Ascending aorta (tissue), 2 donors: ENCODE results near the gene DPM2. TPM values are rescaled to one million over a fixed set of nuclear protein-coding genes. Genes with fewer than 3 reads are reported as not detected.

ENCODE experiments used
- DNase-seq, 2 donors: peaks; one replicate each; pipeline ENCODE4 v3.0.0-alpha.2; 2019; ENCODE audit warnings: low spot score in 2 of 2
- H3K27ac ChIP-seq, 2 donors: fragments of 200-600 bp; sonication (generic); one replicate each; pipeline ENCODE4 v1.5.1; 2016 to 2017; ENCODE audit warnings: mild to moderate bottlenecking in 1 of 2
- H3K27me3 ChIP-seq: fragments of 200-600 bp; sonication (generic); one replicate; pipeline ENCODE4 v1.5.1; 2017
- H3K36me3 ChIP-seq, 2 donors: fragments of 200-600 bp; sonication (generic); one replicate each; pipeline ENCODE4 v1.5.1; 2016
- H3K4me1 ChIP-seq, 2 donors: fragments of 200-600 bp; sonication (generic); one replicate each; pipeline ENCODE4 v1.5.1; 2016 to 2017; ENCODE audit warnings: mild to moderate bottlenecking in 1 of 2
- H3K4me3 ChIP-seq, 2 donors: fragments of 200-600 bp; sonication (generic); one replicate each; pipeline ENCODE4 v1.5.1; 2016 to 2017; ENCODE audit warnings: mild to moderate bottlenecking in 1 of 2
- H3K9me3 ChIP-seq, 2 donors: fragments of 200-600 bp; sonication (generic); one replicate each; pipeline ENCODE4 v1.5.1; 2016
- CTCF ChIP-seq, 3 experiments: fragments of 200-600 bp in 2 of 3; fragments of 450-650 bp in 1 of 3; sonication (generic) in 2 of 3; IDR thresholded peaks; one replicate each; pipeline ENCODE4 v1.5.1; 2016 to 2019; ENCODE audit warnings: antibody characterized with exemption in 3 of 3, mild to moderate bottlenecking in 1 of 3, moderate library complexity in 1 of 3
- intact Hi-C: fragments of 100-400 bp; cut with DNase I; formaldehyde crosslinking; loops from one replicate; pipeline ENCODE4 v1.15.1; 2023
- total RNA-seq: library from RNA; depleted of rRNA; stranded (reverse); fragments of >200 nt; gene quantifications from one replicate; pipeline ENCODE4 v1.1.0, GENCODE V29; 2016

DPM2 gene
- total RNA-seq, 1 donor from 2014 or later = 18.2 TPM

DNA sequence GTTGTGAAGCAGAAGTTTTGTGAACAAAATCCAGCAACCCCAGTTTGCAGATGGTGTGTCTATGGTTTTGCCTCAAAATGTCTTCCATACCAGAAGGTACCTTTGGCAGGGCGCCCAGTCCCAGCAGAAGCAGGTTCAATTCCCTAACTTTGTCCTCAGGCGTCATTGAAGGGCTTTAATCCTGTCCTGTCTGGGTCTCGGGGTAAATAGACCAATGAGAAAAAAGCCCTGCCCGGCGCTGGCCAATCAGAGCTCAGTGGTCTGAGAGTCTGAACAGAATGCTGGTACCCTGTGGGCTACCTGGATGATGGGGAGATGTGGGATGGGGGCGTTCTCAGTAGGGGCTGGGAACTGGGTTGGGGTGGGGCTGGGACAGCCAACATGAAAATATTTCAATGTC lies 14.6 kb downstream of the DPM2 start:
- H3K27ac ChIP-seq = no peak overlapping the region
- no peak for DNase-seq
- H3K9me3 ChIP-seq = no peaks in the 10 kb centered on the region
- H3K4me1 ChIP-seq = peaks cover 0 to 36% of the 10 kb centered on the region in 2 donors
- no peaks in the 10 kb centered on the region for H3K27me3 ChIP-seq
- intact Hi-C loops = loop anchor here (10.0 kb wide), 1 partner anchor 418 kb away; no protein-coding TSS in a partner anchor
- TF ChIP-seq CTCF (IDR thresholded peaks at IDR 0.05) = no peak
- no peak overlapping the region for H3K4me3 ChIP-seq
- no peaks in the 10 kb centered on the region for H3K36me3 ChIP-seq

DNA sequence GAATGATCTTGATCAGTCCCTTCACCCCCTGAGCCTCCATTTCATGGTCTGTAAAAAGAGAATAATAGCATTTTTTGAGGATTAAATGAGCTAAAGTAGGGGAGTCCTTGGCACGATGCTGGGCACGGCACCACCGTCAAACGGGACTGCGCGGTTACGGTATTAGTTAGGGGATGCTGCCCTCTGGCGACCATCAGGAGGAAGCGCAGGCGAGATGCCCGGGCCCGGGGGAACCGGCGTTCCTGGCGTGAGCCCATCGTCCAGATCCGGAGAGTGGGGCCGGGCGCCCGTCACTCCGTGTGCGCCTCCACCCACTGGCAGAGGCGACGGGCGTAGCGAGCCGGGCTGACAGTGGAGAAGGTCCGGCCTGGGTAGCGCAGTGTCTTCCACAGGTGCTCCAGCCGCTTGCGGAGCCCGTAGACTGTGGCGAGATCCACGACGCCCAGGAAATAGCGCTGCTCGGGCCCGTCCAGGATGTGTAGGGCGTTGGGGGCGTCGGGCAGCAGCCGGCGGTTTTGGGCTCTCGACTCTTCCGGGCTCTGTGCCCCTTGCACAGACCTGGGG lies 16.0 kb downstream of the DPM2 start:
- H3K27me3 ChIP-seq = no peaks in the 10 kb centered on the region
- no peaks in the 10 kb centered on the region for H3K36me3 ChIP-seq
- H3K4me3 ChIP-seq = peak overlapping the region in 1 of 2 donors; percentile 44
- DNase-seq = no peak
- H3K27ac ChIP-seq = no peak overlapping the region
- H3K4me1 ChIP-seq = peaks cover 7 to 34% of the 10 kb centered on the region in 2 donors
- intact Hi-C loops = loop anchor here (1.0 to 10.0 kb wide), 3 partner anchors 186 to 417 kb away; partner anchors contain the start of gene TOR2A
- peak; percentile 95 to 99 (median 97) for TF ChIP-seq CTCF (IDR thresholded peaks at IDR 0.05)
- no peaks in the 10 kb centered on the region for H3K9me3 ChIP-seq

GRCh38 chr9:127920794-127921193 lies 16.9 kb downstream of the DPM2 start:
- no peak for DNase-seq
- intact Hi-C loops = loop anchor here (1.0 to 10.0 kb wide), 3 partner anchors 185 to 416 kb away; partner anchors contain the start of gene TOR2A
- Histone ChIP-seq H3K36me3 (no peaks in the 10 kb centered on the region), H3K27me3 (no peaks in the 10 kb centered on the region), H3K4me1 (peaks cover 7 to 39% of the 10 kb centered on the region in 2 donors), H3K27ac (no peak overlapping the region), H3K4me3 (no peak overlapping the region), H3K9me3 (no peaks in the 10 kb centered on the region)
- TF ChIP-seq CTCF (IDR thresholded peaks at IDR 0.05) = no peak

GRCh38 chr9:127919253-127919815 lies 18.3 kb downstream of the DPM2 start:
- peak; percentile 92 to 98 for DNase-seq
- intact Hi-C loops = loop anchor here (1.0 to 5.0 kb wide), 3 partner anchors 43 to 202 kb away; partner anchors contain the start of genes AK1, PTRH1 and TTC16
- Histone ChIP-seq H3K4me3 (no peak overlapping the region), H3K4me1 (peaks cover 10 to 47% of the 10 kb centered on the region in 2 donors), H3K27ac (peak overlapping the region; percentile 69 to 74), H3K36me3 (no peaks in the 10 kb centered on the region), H3K27me3 (no peaks in the 10 kb centered on the region), H3K9me3 (no peaks in the 10 kb centered on the region)
- TF ChIP-seq CTCF (IDR thresholded peaks at IDR 0.05) = no peak

- Histone ChIP-seq H3K36me3 (peaks cover 4 to 5% of the 10 kb centered on the region in 2 donors), H3K4me3 (no peak overlapping the region), H3K27me3 (no peaks in the 10 kb centered on the region), H3K9me3 (no peaks in the 10 kb centered on the region), H3K27ac (peak overlapping the region; percentile 69 to 74), H3K4me1 (peaks cover 10 to 47% of the 10 kb centered on the region in 2 donors)
- no peak for TF ChIP-seq CTCF (IDR thresholded peaks at IDR 0.05)
- intact Hi-C loops = loop anchor here (1.0 to 5.0 kb wide), 3 partner anchors 42 to 201 kb away; partner anchors contain the start of genes AK1, PTRH1 and TTC16
- DNase-seq = no peak
Measured at GRCh38 chr9:127918183-127919107, 19.2 kb downstream of the DPM2 start.
